ENCODE results near the gene LKAAEAR1. TPM values are rescaled to one million over a fixed set of nuclear protein-coding genes. Genes with fewer than 3 reads are reported as not detected.

The LKAAEAR1 gene
- total and polyA plus RNA-seq, 2 of the 13 experiments (the other 11 are each of a cell fraction or from before 2014, with no cell fraction given): not detected

GRCh38 chr20:64131406-64131805, 47.2 kb upstream of the LKAAEAR1 start (continued):
- TF ChIP-seq GABPB1 (CRISPR knock-in tag; IDR thresholded peaks at IDR 0.05) (no peak), ATF5 (CRISPR knock-in tag; IDR thresholded peaks at IDR 0.05; ENCODE audit: low read depth) (no peak), GTF3A (CRISPR knock-in tag; conservative IDR thresholded peaks at IDR 0.05) (no peak), REST (IDR thresholded peaks at IDR 0.05; ENCODE audit: borderline replicate concordance in 1 of 2, low read depth in 1 of 2, low read length in 2 of 2) (no peak), RERE (CRISPR knock-in tag; IDR thresholded peaks at IDR 0.05; ENCODE audit: low read depth) (no peak), POLR2AphosphoS5 (IDR thresholded peaks at IDR 0.05; ENCODE audit: low read depth, low read length) (no peak), ZNF280B (CRISPR knock-in tag; IDR thresholded peaks at IDR 0.05; ENCODE audit: borderline replicate concordance) (no peak), HDAC1 (CRISPR knock-in tag; IDR thresholded peaks at IDR 0.05) (no peak), PATZ1 (CRISPR knock-in tag; IDR thresholded peaks at IDR 0.05) (no peak), SMC3 (IDR thresholded peaks at IDR 0.05; ENCODE audit: low read length) (peak; percentile 74)

All from HepG2 (cell line).